HCT116 (cell line): ENCODE results near the gene TCF7L2. TPM values are rescaled to one million over a fixed set of nuclear protein-coding genes. Genes with fewer than 3 reads are reported as not detected.

Source experiments
- ATAC-seq: fragments of 200-7000 bp; cut with Tn5 transposase; 2 replicates; pipeline ENCODE4 v1.9.1; 2020; ENCODE audit warnings: mild to moderate bottlenecking, moderate library complexity
- BruUV-seq: library from RNA; stranded (reverse); fragments of 400-500 nt; replicated peaks from 2 replicates; lab custom pipeline; 2021; lab: Mats Ljungman, UMichigan
- CTCF ChIA-PET: fragments of 300-600 bp; sonication (Branson Sonifier 250); formaldehyde crosslinking; loops from one replicate; lab custom pipeline; 2021; ENCODE audit warnings: antibody characterized with exemption; lab: Charles Lee
- POLR2A ChIA-PET: fragments of 300-600, 350-600 bp; sonication (Branson Sonifier 250); formaldehyde crosslinking; loops from one replicate; lab custom pipeline; 2021; ENCODE audit warnings: antibody characterized with exemption; lab: Charles Lee
- RAD21 ChIA-PET, 2 experiments: fragments of 300-600 bp; sonication (Branson Sonifier 250); formaldehyde crosslinking; loops; one replicate each; lab custom pipeline; 2023; ENCODE audit warnings: low total read pairs in 2 of 2; ENCODE audit not compliant: uncharacterized antibody in 2 of 2, unreplicated experiment in 2 of 2, low non-redundant PET in 1 of 2; lab: Charles Lee
- DNase-seq: peaks from one replicate; pipeline ENCODE4 v3.0.0-alpha.2; 2010; ENCODE audit warnings: low read depth, low spot score
- H2AFZ ChIP-seq: fragments of 200-600 bp; shearing (Covaris generic), sonication (generic); 2 replicates; pipeline ENCODE4 v1.6.1; 2017; ENCODE audit warnings: low read depth, mixed run types, mixed read lengths, antibody characterized with exemption, low read length; ENCODE audit not compliant: poor library complexity, severe bottlenecking
- H3K27ac ChIP-seq: 2 replicates; pipeline ENCODE4 v1.5.1; 2012; ENCODE audit warnings: low read depth, low read length
- H3K27me3 ChIP-seq: fragments of 200-600 bp; sonication (generic); 2 replicates; pipeline ENCODE4 v1.6.1; 2016; ENCODE audit warnings: mixed run types, low read length, mixed read lengths; ENCODE audit not compliant: insufficient read depth
- H3K36me3 ChIP-seq, 2 experiments: fragments of 200-500 bp in 1 of 2; fragments of 200-600 bp in 1 of 2; sonication (Bioruptor generic) in 1 of 2; sonication (generic) in 1 of 2; 2 replicates each; pipeline versions ENCODE4 v1.5.1 to v1.6.1; 2014 to 2016; ENCODE audit warnings: low read length in 2 of 2, inconsistent platforms in 1 of 2, mixed read lengths in 1 of 2, mixed run types in 1 of 2; ENCODE audit not compliant: insufficient read depth in 2 of 2, control insufficient read depth in 1 of 2
- H3K4me1 ChIP-seq, 2 experiments: fragments of 200-600 bp in 1 of 2; sonication (generic) in 1 of 2; 2 replicates each; pipeline versions ENCODE4 v1.5.1 to v1.6.1; 2012 to 2017; ENCODE audit warnings: low read length in 2 of 2, inconsistent platforms in 1 of 2, mild to moderate bottlenecking in 1 of 2, mixed read lengths in 1 of 2, mixed run types in 1 of 2, moderate library complexity in 1 of 2; ENCODE audit not compliant: insufficient read depth in 2 of 2, control insufficient read depth in 1 of 2
- H3K4me2 ChIP-seq: fragments of 200-600 bp; sonication (generic); 2 replicates; pipeline ENCODE4 v1.6.1; 2017; ENCODE audit warnings: mixed run types, low read length, mixed read lengths
- H3K4me3 ChIP-seq, 2 experiments: fragments of 200-600 bp in 1 of 2; sonication (generic) in 1 of 2; replicated peaks in 1 of 2; 2 replicates each; pipeline ENCODE4 v1.5.1; 2011 to 2016; ENCODE audit warnings: low read length in 2 of 2, control low read depth in 1 of 2, low read depth in 1 of 2, mild to moderate bottlenecking in 1 of 2, mixed read lengths in 1 of 2, mixed run types in 1 of 2
- H3K79me2 ChIP-seq: fragments of 200-600 bp; sonication (generic); 2 replicates; pipeline ENCODE4 v1.6.1; 2017; ENCODE audit warnings: mild to moderate bottlenecking, mixed run types, low read length, moderate library complexity, mixed read lengths; ENCODE audit not compliant: insufficient read depth
- H3K9ac ChIP-seq: fragments of 200-600 bp; sonication (generic); 2 replicates; pipeline ENCODE4 v1.6.1; 2016; ENCODE audit warnings: low read length, mixed read lengths
- H3K9me2 ChIP-seq: fragments of 200-600 bp; sonication (generic), shearing (Covaris generic); 2 replicates; pipeline ENCODE4 v1.6.1; 2017; ENCODE audit warnings: mixed run types, mild to moderate bottlenecking, moderate library complexity; ENCODE audit not compliant: insufficient read depth
- H3K9me3 ChIP-seq, 2 experiments: fragments of 200-500 bp in 1 of 2; fragments of 200-600 bp in 1 of 2; sonication (Bioruptor generic) in 1 of 2; sonication (generic) in 1 of 2; 2 replicates each; pipeline ENCODE4 v1.6.1; 2014 to 2017; ENCODE audit warnings: low read length in 2 of 2, mixed read lengths in 2 of 2, inconsistent platforms in 1 of 2, low read depth in 1 of 2, mild to moderate bottlenecking in 1 of 2, mixed run types in 1 of 2, moderate library complexity in 1 of 2; ENCODE audit not compliant: control insufficient read depth in 1 of 2, insufficient read depth in 1 of 2
- H4K20me1 ChIP-seq: fragments of 200-600 bp; sonication (generic), shearing (Covaris generic); 2 replicates; pipeline ENCODE4 v1.6.1; 2017; ENCODE audit warnings: mixed run types, mild to moderate bottlenecking, moderate library complexity; ENCODE audit not compliant: insufficient read depth
- ATF3 ChIP-seq: IDR thresholded peaks from 2 replicates; pipeline ENCODE4 v1.6.1; 2012
- CBX3 ChIP-seq: IDR thresholded peaks from 2 replicates; pipeline ENCODE4 v1.6.1; 2012; ENCODE audit warnings: low read depth
- EGR1 ChIP-seq: IDR thresholded peaks from 2 replicates; pipeline ENCODE4 v1.6.1; 2012; ENCODE audit warnings: low read depth
- ELF1 ChIP-seq: IDR thresholded peaks from 2 replicates; pipeline ENCODE4 v1.6.1; 2012; ENCODE audit warnings: low read depth, borderline replicate concordance
- EZH2 ChIP-seq: fragments of 200-600 bp; sonication (generic); IDR thresholded peaks from 2 replicates; pipeline ENCODE4 v1.6.1; 2017; ENCODE audit warnings: antibody characterized with exemption, mixed run types
- EZH2phosphoT487 ChIP-seq: fragments of 200-600 bp; IDR thresholded peaks from 2 replicates; pipeline ENCODE4 v1.6.1; 2018; ENCODE audit warnings: antibody characterized with exemption, borderline replicate concordance
- FOSL1 ChIP-seq: IDR thresholded peaks from 2 replicates; pipeline ENCODE4 v1.6.1; 2012; ENCODE audit warnings: low read depth
- JUND ChIP-seq: IDR thresholded peaks from 2 replicates; pipeline ENCODE4 v1.6.1; 2012
- MAX ChIP-seq: IDR thresholded peaks from 2 replicates; pipeline ENCODE4 v1.6.1; 2012
- POLR2A ChIP-seq: IDR thresholded peaks from 2 replicates; pipeline ENCODE4 v1.7.0; 2011; ENCODE audit warnings: borderline replicate concordance; ENCODE audit not compliant: insufficient read depth, insufficient read length; ENCODE audit errors: extremely low read depth
- POLR2AphosphoS5 ChIP-seq: IDR thresholded peaks from 2 replicates; pipeline ENCODE4 v1.6.1; 2011; ENCODE audit warnings: mild to moderate bottlenecking, low read depth, low read length, moderate library complexity
- SP1 ChIP-seq: IDR thresholded peaks from 2 replicates; pipeline ENCODE4 v1.6.1; 2012; ENCODE audit warnings: low read depth
- YY1 ChIP-seq: IDR thresholded peaks from 2 replicates; pipeline ENCODE4 v1.6.1; 2011; ENCODE audit warnings: low read length, low read depth, moderate library complexity, mild to moderate bottlenecking; ENCODE audit not compliant: insufficient replicate concordance; ENCODE audit errors: extremely low read depth
- ZBTB33 ChIP-seq: IDR thresholded peaks from 2 replicates; pipeline ENCODE4 v1.6.1; 2011; ENCODE audit warnings: mild to moderate bottlenecking, low read length, moderate library complexity; ENCODE audit not compliant: insufficient replicate concordance; ENCODE audit errors: extremely low read depth
- ZFX ChIP-seq: fragments of 450-650 bp; IDR thresholded peaks from 2 replicates; pipeline ENCODE4 v1.6.1; 2017
- intact Hi-C: fragments of 100-400 bp; cut with micrococcal nuclease; formaldehyde crosslinking; loops from 2 replicates; pipeline ENCODE4 v1.10.0; 2022
- total RNA-seq: library from RNA; stranded (reverse); gene quantifications from one replicate; pipeline ENCODE4 v1.2.1, GENCODE V29; 2021; ENCODE audit not compliant: unreplicated experiment
- TF ChIP-seq, protein P1 (sequence below): IDR thresholded peaks from 2 replicates; pipeline ENCODE4 v1.6.1; 2012; ENCODE audit warnings: low read depth
- TF ChIP-seq, protein P2 (sequence below), 3 experiments: fragments of 200-600 bp in 1 of 3; sonication (generic) in 1 of 3; IDR thresholded peaks in 2 of 3; conservative IDR thresholded peaks in 1 of 3; 2 replicates each; pipeline ENCODE4 v1.5.1; 2012 to 2017; ENCODE audit warnings: low read depth in 2 of 3, low read length in 2 of 3, antibody characterized with exemption in 1 of 3, borderline replicate concordance in 1 of 3, control low read depth in 1 of 3, mild to moderate bottlenecking in 1 of 3, mixed read lengths in 1 of 3, mixed run types in 1 of 3, moderate library complexity in 1 of 3; ENCODE audit not compliant: insufficient read depth in 1 of 3

Gene TCF7L2
- total RNA-seq, 1 experiment from 2014 or later: 164 TPM

DNA sequence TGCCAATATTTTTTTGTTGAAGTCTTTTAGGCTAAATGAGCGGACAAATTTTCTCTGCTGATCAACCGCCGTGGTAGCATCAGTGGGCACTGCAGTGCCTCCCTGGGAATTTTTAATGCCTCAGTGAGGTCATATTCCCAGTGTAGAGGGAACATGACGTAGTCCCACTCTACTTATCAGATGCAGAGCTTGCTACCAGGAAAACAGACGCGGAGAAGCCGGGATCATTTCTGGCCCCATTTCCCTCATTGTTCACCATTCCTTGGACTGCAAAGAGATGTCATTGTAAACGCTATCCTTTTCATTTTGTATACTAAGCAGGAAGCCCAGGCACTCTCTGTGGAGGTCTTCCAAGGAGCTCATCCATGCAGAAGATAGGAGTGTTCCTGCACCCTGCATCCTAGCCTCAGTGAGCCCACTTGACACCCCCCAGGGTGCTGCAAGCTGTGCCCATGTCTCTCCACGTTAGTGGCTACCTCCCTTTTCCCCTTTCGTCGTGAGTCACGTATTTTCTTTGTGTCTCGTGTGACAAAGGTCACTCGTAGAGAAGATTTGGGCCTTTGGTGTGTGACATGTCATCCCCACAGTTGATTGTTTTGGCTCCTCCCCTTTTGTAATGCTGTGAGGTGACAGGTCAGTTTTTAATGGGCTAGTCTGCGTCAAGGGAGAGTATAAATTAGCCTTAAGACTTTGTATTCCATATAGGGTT lies 145.5 kb downstream of the TCF7L2 start:
- Histone ChIP-seq H3K27ac (no peak overlapping the region), H3K4me2 (peak overlapping the region; percentile 6; the same call in 1 of the 2 replicates), H3K4me3 (no peak overlapping the region), H3K27me3 (no peaks in the 10 kb centered on the region), H4K20me1 (peaks cover 17% of the 10 kb centered on the region; the same call in 1 of the 2 replicates), H3K79me2 (peaks cover 93% of the 10 kb centered on the region), H3K9me3 (no peaks in the 10 kb centered on the region), H3K9me2 (no peaks in the 10 kb centered on the region), H3K36me3 (peaks cover 8 to 52% of the 10 kb centered on the region in 2 experiments; a peak in 3 of 4 replicates), H2AFZ (no peak overlapping the region), H3K9ac (no peak overlapping the region), H3K4me1 (peaks cover 49 to 63% of the 10 kb centered on the region in 2 experiments)
- CTCF ChIA-PET: no interaction called here
- intact Hi-C loops: no loop called here
- DNase-seq: no peak
- ATAC-seq: no peak
- POLR2A ChIA-PET: no interaction called here
- no TSS peak for BruUV-seq
- TF ChIP-seq, protein P1, sequence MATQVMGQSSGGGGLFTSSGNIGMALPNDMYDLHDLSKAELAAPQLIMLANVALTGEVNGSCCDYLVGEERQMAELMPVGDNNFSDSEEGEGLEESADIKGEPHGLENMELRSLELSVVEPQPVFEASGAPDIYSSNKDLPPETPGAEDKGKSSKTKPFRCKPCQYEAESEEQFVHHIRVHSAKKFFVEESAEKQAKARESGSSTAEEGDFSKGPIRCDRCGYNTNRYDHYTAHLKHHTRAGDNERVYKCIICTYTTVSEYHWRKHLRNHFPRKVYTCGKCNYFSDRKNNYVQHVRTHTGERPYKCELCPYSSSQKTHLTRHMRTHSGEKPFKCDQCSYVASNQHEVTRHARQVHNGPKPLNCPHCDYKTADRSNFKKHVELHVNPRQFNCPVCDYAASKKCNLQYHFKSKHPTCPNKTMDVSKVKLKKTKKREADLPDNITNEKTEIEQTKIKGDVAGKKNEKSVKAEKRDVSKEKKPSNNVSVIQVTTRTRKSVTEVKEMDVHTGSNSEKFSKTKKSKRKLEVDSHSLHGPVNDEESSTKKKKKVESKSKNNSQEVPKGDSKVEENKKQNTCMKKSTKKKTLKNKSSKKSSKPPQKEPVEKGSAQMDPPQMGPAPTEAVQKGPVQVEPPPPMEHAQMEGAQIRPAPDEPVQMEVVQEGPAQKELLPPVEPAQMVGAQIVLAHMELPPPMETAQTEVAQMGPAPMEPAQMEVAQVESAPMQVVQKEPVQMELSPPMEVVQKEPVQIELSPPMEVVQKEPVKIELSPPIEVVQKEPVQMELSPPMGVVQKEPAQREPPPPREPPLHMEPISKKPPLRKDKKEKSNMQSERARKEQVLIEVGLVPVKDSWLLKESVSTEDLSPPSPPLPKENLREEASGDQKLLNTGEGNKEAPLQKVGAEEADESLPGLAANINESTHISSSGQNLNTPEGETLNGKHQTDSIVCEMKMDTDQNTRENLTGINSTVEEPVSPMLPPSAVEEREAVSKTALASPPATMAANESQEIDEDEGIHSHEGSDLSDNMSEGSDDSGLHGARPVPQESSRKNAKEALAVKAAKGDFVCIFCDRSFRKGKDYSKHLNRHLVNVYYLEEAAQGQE: no peak
- TF ChIP-seq ATF3: no peak
- no peak for TF ChIP-seq POLR2A
- TF ChIP-seq POLR2AphosphoS5: no peak
- no peak for TF ChIP-seq SP1
- no peak for TF ChIP-seq EZH2
- no peak for TF ChIP-seq EGR1
- no peak for TF ChIP-seq EZH2phosphoT487
- no peak for TF ChIP-seq JUND
- TF ChIP-seq YY1: no peak
- TF ChIP-seq ELF1: no peak
- no peak for TF ChIP-seq MAX
- TF ChIP-seq, protein P2, sequence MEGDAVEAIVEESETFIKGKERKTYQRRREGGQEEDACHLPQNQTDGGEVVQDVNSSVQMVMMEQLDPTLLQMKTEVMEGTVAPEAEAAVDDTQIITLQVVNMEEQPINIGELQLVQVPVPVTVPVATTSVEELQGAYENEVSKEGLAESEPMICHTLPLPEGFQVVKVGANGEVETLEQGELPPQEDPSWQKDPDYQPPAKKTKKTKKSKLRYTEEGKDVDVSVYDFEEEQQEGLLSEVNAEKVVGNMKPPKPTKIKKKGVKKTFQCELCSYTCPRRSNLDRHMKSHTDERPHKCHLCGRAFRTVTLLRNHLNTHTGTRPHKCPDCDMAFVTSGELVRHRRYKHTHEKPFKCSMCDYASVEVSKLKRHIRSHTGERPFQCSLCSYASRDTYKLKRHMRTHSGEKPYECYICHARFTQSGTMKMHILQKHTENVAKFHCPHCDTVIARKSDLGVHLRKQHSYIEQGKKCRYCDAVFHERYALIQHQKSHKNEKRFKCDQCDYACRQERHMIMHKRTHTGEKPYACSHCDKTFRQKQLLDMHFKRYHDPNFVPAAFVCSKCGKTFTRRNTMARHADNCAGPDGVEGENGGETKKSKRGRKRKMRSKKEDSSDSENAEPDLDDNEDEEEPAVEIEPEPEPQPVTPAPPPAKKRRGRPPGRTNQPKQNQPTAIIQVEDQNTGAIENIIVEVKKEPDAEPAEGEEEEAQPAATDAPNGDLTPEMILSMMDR (IDR thresholded peaks at IDR 0.05 in 2 of 3, conservative IDR thresholded peaks at IDR 0.05 in 1 of 3; ENCODE audit: borderline replicate concordance in 1 of 3, insufficient read depth in 1 of 3, low read depth in 2 of 3, low read length in 2 of 3): no peak
- no peak for TF ChIP-seq FOSL1
- no peak for TF ChIP-seq ZBTB33
- no peak for TF ChIP-seq ZFX
- TF ChIP-seq CBX3: no peak
- RAD21 ChIA-PET: no interaction called here
